Measurements from ENCODE around the gene ADH1A. TPM values are rescaled to one million over a fixed set of nuclear protein-coding genes. Genes with fewer than 3 reads are reported as not detected.

The ADH1A gene
- not detected for total RNA-seq

GRCh38 chr4:99290848-99291786, at the start of gene ADH1A:
Gene ADH1A (minus strand): TSS chr4:99290985. CDS start chr4:99290914, 71 bp downstream.
- Histone ChIP-seq H3K4me1 (no peaks in the 10 kb centered on the region), H3K4me3 (no peak within 1 kb of the TSS), H3K9me3 (no peaks in the 10 kb centered on the region), H3K27ac (no peak within 1 kb of the TSS), H3K27me3 (no peaks in the 10 kb centered on the region), H3K36me3 (no peaks in the 10 kb centered on the region)
- intact Hi-C loops (cut with DNase I): no loop called here
- TF ChIP-seq CTCF (IDR thresholded peaks at IDR 0.05) (no peak), POLR2AphosphoS5 (IDR thresholded peaks at IDR 0.05; ENCODE audit: insufficient read depth in 1 of 2, low read depth in 1 of 2) (no peak), POLR2A (IDR thresholded peaks at IDR 0.05) (no peak)
- DNase-seq (ENCODE audit: extremely low spot score in 2 of 2): no peak

DNA sequence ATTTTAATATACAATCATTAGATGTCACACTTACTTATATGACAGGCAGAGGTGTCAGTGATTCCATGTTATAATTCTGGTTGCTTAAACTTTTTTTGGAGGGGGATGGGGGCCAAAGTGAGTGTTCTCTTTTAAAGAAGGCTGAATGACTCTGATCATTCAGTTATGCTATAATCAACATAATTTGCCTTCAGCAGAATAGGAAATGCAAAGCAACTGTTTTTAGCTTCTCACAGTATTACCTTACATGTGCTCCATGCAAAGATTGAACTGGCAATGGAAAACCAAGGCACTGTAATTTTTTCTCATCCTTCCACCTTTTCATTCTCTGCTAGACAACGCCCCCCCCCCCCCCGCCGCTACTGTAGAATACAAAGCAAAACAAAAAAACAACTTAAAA, 48.4 kb upstream of the ADH1A start:
- H3K9me3 ChIP-seq: no peaks in the 10 kb centered on the region
- H3K27ac ChIP-seq: no peak overlapping the region
- no peak for TF ChIP-seq POLR2A (IDR thresholded peaks at IDR 0.05)
- no peak for TF ChIP-seq POLR2AphosphoS5 (IDR thresholded peaks at IDR 0.05; ENCODE audit: insufficient read depth in 1 of 2, low read depth in 1 of 2)
- TF ChIP-seq CTCF (IDR thresholded peaks at IDR 0.05): no peak
- no peak for DNase-seq (ENCODE audit: extremely low spot score in 2 of 2)
- H3K27me3 ChIP-seq: no peaks in the 10 kb centered on the region
- H3K4me3 ChIP-seq: no peak overlapping the region
- intact Hi-C loops (cut with DNase I): no loop called here
- H3K36me3 ChIP-seq: no peaks in the 10 kb centered on the region
- no peaks in the 10 kb centered on the region for H3K4me1 ChIP-seq

DNA sequence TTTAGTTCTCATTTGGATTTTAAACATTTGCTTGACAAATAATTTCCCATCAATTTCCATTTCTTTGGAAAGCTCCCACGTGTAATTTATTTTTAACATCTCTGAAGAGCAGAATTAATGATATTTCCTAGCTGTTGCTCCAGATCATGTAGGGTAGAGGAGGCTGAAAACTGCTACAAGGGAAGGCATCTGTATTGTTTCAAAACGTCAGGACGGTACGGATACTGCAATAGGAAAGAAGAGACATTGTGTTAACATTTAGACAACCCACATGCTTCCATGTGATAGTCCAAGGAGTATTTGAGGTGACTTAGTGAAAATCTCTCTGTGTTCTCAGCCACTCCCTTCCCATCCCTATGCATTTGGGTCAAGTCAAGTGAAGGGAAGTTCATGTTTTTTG, 45.8 kb upstream of the ADH1A start:
- Histone ChIP-seq H3K9me3 (no peaks in the 10 kb centered on the region), H3K36me3 (no peaks in the 10 kb centered on the region), H3K4me1 (no peaks in the 10 kb centered on the region), H3K27ac (no peak overlapping the region), H3K4me3 (no peak overlapping the region), H3K27me3 (no peaks in the 10 kb centered on the region)
- intact Hi-C loops (cut with DNase I): no loop called here
- no peak for DNase-seq (ENCODE audit: extremely low spot score in 2 of 2)
- TF ChIP-seq CTCF (IDR thresholded peaks at IDR 0.05) (no peak), POLR2A (IDR thresholded peaks at IDR 0.05) (no peak), POLR2AphosphoS5 (IDR thresholded peaks at IDR 0.05; ENCODE audit: insufficient read depth in 1 of 2, low read depth in 1 of 2) (no peak)

- H3K4me3 ChIP-seq: no peak overlapping the region
- no peak for DNase-seq (ENCODE audit: extremely low spot score in 2 of 2)
- intact Hi-C loops (cut with DNase I): no loop called here
- no peaks in the 10 kb centered on the region for H3K27me3 ChIP-seq
- H3K9me3 ChIP-seq: no peaks in the 10 kb centered on the region
- no peak for TF ChIP-seq POLR2AphosphoS5 (IDR thresholded peaks at IDR 0.05; ENCODE audit: insufficient read depth in 1 of 2, low read depth in 1 of 2)
- no peak for TF ChIP-seq CTCF (IDR thresholded peaks at IDR 0.05)
- TF ChIP-seq POLR2A (IDR thresholded peaks at IDR 0.05): no peak
- no peak overlapping the region for H3K27ac ChIP-seq
- no peaks in the 10 kb centered on the region for H3K36me3 ChIP-seq
- no peaks in the 10 kb centered on the region for H3K4me1 ChIP-seq
These were observed 44.1 kb upstream of the ADH1A start for GRCh38 chr4:99334880-99335279.

- H3K27me3 ChIP-seq: no peaks in the 10 kb centered on the region
- no peak for TF ChIP-seq POLR2A (IDR thresholded peaks at IDR 0.05)
- TF ChIP-seq CTCF (IDR thresholded peaks at IDR 0.05): no peak
- TF ChIP-seq POLR2AphosphoS5 (IDR thresholded peaks at IDR 0.05; ENCODE audit: insufficient read depth in 1 of 2, low read depth in 1 of 2): no peak
- H3K9me3 ChIP-seq: no peaks in the 10 kb centered on the region
- H3K4me1 ChIP-seq: peaks cover 4% of the 10 kb centered on the region
- no peak overlapping the region for H3K4me3 ChIP-seq
- intact Hi-C loops (cut with DNase I): no loop called here
- H3K36me3 ChIP-seq: no peaks in the 10 kb centered on the region
- no peak overlapping the region for H3K27ac ChIP-seq
- DNase-seq (ENCODE audit: extremely low spot score in 2 of 2): no peak
These were observed 39.9 kb upstream of the ADH1A start for GRCh38 chr4:99330648-99331047.
